ENCODE measurements around the gene NSMF.

Gene NSMF, protein sequence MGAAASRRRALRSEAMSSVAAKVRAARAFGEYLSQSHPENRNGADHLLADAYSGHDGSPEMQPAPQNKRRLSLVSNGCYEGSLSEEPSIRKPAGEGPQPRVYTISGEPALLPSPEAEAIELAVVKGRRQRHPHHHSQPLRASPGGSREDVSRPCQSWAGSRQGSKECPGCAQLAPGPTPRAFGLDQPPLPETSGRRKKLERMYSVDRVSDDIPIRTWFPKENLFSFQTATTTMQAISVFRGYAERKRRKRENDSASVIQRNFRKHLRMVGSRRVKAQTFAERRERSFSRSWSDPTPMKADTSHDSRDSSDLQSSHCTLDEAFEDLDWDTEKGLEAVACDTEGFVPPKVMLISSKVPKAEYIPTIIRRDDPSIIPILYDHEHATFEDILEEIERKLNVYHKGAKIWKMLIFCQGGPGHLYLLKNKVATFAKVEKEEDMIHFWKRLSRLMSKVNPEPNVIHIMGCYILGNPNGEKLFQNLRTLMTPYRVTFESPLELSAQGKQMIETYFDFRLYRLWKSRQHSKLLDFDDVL

GRCh38 chr9:137459152-137459600 is at the start of gene NSMF:
NSMF (minus strand) TSS chr9:137459334; CDS start chr9:137459102, 232 bp downstream.
- DNase-seq: peak; percentile 98

GRCh38 chr9:137506702-137507171 is 47.6 kb upstream of the NSMF start:
- DNase-seq: no peak

DNA sequence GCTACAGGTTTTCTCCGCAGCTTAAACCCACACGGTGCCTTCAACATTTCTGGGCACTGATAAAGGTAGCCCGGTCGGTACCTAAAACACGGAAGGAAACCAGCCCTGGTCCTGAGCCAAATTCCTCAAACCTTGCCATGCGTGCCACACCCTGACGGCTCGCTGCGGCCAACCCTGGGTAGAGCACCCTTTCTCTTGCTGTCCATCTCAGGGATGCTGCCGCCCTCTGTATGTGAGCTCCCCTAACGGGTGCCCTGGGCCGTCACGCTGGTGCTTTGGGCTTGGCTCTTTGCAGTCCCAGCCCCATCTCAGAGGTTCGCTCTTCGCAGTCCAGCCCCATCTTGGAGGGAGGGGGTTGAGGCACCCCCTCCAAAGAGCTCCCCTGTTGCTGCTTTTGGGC is 47.1 kb upstream of the NSMF start:
- DNase-seq: no peak

GRCh38 chr9:137505421-137506140 is 46.4 kb upstream of the NSMF start:
- DNase-seq: no peak

GRCh38 chr9:137504432-137504777 is 45.3 kb upstream of the NSMF start:
- DNase-seq: no peak

DNA sequence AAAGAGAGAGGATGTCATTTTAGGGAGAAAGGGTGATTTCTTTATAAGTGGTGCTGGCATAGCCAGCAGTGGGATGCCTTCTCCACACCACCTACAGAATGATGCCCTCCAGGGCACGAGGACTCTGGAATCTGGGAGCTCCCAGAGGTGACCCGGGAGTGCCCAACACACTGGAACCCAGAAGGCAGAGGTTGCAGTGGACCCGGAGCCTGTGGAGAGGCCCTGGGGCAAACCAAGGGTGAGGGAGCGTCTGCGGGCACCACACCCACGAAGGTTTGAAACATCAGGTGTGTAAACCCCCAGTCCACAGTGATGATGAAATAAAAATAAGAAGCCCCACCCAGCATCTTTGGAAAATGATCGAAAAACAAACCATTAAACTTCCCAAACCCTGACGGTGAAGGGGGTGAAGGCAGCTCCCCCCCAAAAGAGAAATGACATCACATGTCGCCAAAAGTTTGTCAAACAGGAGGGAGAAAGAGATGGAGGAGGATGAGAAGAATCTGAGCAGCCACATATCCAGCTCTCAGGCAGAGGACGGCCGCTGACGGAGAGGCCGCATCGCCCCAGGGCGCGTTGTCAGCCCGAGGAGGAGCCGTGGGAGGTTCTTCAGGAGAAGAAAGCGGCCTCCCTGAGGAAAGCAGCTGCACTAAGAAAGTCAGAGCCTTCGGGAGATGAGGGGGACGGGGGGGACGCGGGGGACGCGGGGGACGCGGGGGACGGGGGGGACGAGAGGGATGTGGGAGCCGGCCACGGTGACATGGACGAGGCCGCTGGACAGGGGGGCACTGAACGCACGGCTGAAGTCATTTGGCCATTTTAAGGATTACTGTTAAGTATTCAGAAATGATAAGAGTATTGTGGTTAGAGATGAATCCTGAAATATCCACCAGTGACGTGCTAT is 43.1 kb upstream of the NSMF start:
- no peak for DNase-seq

DNA sequence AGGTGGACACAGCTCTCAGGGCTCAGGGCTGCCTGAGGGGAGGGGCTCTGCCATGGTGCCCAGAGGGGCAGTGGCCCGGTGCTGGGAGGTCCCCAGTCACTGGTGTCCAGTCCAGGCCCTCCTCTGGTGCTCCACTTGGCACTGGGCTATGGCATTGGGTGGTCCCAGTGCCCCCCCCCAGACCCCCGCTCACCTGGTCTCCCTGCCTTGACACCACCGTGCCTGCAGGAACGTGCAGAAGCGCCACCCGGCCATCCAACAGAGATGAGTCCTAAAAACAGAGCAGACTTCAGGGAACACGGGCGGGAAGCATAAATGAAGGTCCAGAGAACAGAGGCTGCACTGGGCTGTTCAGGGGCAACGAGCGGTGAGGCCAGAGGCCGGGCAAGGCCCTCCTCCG is 42.3 kb upstream of the NSMF start:
- DNase-seq: no peak

GRCh38 chr9:137500666-137501397 is 41.7 kb upstream of the NSMF start:
- DNase-seq: no peak

DNA sequence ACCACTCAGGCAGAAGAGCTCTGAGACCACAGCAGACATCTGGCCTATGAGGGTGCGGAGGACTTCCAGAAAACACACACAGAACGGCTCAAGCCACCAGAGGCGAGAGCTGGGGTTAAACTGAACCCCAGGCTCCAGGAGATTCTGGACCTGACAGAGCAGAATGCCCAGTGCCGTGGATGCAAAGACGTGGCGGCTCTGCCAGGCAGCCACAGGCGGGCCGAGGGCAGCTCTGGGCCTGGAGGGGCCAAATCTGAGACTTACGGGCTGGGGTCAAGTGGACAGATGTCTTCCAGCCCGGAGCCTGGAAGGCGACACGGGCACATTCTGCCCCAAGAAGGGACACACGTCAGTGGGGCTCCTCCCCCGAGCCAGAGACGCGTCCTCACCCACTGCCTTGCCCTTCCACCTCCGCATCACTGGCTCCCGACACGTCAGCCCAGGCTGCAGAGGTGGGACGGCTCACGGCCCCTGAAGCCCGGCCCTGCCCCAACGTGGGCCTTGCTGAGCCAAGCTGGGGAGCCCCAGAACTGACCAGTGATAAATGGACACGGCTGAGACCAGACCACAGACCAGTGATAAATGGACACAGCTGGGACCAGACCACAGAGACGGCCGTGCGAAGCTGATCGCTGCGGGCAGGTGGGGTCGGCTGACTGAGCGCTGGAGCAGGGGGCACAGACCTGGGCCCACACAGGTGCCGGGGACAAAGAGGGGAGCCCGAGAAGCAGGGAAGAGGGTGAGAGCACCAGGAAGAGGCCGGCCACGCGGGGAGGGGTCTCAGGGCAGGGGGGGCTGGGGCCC is 40.9 kb upstream of the NSMF start:
- no peak for DNase-seq

DNA sequence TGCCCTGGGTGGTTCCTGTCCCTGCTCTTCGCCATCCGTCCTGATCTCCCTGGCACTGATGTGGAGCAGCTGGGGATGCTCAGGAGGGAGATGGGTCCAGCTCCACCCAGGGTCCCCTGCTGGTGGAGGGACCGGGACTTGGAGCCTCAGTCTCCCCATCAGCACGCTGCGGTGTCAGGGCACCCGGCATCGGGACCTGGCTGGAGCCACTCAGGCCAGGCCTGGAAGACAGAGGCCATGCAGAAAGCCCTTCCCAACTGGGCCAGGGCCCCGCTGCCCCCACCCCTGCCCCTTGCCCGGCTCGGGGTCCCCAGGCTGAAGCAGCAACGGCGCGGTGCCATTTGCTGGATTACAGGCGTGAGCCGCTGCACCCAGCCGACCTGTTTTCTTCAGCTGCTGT is 40.3 kb upstream of the NSMF start:
- DNase-seq: no peak

DNA sequence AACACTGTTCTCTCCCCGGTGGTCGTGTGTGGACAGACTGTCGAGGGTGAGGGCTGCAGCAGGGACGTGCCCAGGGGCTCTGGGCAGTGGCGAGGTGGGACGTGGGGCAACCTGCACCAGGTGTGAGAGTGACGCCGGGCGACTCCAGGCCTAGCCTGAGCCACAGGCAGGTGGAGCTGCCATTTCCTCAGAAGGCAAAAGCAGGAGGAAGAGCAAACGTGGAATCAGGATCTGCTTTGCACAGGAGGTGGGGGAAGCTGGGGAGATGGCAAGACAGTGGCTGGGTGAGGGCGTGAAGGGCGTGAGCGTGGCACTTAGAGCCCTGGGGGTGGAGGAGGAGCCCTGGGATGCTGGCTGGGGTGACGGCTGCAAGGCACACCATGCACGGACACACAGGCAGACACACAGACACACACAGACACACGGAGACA is 39.6 kb upstream of the NSMF start:
- DNase-seq: no peak

- no peak for DNase-seq
Observed at GRCh38 chr9:137497921-137498719, 39.0 kb upstream of the NSMF start.

DNA sequence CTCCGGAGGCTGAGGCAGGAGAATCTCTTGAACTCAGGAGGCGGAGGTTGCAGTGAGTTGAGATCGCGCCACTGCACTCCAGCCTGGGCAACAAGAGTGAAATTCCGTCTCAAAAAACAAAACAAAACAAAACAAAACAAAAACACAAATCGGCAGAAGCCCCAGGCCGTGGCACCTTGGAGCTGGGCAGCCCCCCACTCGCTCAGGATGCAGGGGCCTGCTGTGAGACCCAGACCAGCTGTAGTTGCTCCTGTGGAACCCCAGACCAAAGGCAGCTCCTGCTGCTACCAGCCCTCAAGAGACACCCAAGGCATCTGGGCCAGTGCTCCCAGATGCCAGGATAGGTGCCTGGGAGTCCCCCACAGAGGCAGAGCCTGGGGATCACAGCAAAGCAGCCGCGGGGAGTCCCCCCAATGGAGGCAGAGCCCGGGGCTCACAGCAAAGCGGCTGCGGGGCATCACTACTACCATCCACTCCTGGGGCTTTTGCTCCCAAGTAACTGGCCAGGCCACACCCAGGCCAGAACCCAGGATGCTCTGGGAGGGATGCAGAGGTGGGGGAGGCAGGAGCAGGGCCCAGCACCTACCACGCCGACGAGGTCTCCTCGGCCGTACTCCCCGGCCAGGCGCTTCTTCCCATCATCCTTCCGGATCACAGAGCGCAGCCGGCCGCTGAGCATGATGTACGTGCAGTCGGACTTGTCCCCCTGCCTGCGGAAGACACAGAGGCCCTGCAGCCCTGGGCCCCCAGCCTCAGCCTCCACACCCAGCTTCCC is 37.7 kb upstream of the NSMF start:
- no peak for DNase-seq

DNA sequence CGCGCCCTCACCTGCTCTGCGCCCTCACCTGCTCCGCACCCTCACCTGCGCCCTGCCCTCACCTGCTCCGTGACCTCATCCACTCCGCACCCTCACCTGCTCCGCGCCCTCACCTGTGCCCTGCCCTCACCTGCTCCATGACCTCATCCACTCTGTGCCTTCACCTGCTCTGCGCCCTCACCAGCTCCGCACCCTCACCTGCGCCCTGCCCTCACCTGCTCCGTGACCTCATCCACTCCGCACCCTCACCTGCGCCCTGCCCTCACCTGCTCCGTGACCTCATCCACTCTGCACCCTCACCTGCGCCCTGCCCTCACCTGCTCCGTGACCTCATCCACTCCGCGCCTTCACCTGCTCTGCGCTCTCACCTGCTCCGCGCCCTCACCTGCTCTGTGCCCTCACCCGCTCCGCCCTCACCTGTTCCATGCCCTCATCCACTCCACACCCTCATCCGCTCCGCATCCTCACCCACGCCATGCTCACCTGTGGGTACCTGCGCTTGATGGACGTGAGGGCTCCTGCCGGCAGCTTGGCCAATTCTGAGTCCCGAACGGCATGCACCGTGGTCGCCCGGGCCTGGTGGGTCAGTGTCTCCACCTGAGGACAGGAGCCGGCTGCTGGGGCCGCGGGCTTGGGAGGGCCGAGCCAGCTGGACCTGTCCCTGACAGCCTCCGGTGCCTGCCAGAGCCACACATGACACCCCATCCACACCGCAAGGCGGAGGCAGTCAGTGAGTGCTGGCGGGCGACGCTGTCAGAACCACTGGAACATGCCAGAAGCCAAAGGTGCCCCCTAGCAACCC is 35.6 kb upstream of the NSMF start:
- DNase-seq: no peak

DNA sequence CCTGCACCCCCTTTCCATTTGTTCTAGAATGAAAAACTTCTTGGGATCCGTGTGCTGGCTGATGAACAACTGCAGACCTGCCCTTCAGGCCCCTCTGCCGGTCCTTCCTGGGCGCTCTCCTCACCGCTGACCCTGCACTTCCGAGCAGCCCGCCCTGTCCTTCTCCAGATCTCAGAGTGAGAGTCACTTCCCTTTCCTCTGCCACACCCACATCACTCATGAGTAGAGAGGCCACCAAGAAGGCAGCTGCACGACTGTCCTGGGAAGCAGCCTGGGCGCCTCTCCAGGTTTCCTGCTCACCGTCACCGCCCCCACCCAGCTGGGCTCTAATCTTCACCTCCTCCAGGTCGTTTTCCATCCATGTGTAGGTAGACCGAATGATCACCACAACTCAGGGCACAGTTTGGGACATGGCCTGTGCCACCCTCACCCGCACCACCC is 35.0 kb upstream of the NSMF start:
- DNase-seq: no peak

- DNase-seq: no peak
Observed at GRCh38 chr9:137493364-137494103, 34.4 kb upstream of the NSMF start.

DNA sequence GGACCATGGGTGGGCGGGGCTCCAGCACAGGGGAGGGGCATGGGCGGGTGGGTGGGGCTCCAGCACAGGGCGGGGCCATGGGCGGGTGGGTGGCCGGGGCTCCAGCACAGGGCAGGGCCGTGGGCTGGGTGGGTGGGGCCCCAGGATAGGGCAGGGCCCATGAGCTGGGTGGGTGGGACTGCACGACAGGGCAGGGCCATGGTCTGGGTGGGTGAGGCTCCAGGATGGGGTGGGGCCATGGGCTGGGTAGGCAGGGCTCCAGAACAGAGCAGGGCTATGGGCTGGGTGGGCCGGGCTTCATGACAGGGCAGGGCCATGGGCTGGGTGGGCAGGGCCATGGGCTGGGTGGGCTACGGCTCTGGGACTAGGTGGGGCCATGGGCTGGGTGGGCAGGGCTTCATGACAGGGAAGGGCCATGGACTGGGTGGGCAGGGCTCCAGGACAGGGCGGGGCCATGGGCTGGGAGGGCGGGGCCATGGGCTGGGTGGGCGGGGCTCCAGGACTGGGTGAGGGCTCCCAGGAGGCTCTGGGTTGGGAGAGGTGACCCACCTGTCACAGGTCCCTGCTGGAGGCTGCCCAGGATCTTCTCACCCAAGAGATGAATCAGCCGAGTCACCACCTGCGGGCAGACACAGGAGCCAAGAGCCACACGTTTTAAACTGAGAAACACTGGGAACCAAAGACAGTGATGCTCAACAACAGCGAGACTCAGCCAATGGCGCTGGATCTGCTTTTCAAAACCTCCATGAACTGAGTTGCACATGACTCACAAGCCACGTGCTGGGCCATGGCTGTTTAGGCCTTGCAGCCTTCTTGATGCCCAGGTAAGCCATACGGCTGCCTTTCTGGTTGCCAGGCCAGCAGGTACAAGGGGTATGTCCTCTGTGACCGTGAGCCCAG is 33.6 kb upstream of the NSMF start:
- DNase-seq: no peak
